Inflammatory macrophage treated with lipopolysaccharide for 4 hours (primary cell): ENCODE measurements around the gene NAV2.
"Not testable (repeated sequence)": the region's sequence is repeated elsewhere in the genome, so short reads cannot be mapped to it uniquely, and the experiment has no call there.

Experiments used
- DNase-seq: peaks from one replicate; pipeline ENCODE4 v3.0.0-alpha.2; 2020

The NAV2 gene

DNA sequence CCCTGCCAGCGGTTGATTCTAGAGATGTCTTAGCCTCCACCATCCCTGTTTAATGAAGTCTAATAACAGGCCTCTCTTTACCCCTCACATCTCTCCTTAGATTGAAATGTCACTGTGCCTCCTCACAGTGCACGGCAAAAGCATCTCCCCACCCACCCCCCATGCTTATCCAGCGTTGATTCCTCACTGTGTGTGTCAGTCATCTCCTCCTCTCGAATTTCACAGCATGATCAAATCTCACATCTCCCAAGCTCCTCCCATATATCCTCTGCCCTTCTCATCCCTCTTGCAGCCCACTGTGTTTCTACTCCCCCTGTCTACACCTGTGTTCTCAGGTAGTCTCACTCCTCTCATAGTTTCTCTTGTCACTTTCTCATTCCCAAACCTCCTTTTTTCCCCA, 363.0 kb downstream of the NAV2 start:
- DNase-seq, result no peak

DNA sequence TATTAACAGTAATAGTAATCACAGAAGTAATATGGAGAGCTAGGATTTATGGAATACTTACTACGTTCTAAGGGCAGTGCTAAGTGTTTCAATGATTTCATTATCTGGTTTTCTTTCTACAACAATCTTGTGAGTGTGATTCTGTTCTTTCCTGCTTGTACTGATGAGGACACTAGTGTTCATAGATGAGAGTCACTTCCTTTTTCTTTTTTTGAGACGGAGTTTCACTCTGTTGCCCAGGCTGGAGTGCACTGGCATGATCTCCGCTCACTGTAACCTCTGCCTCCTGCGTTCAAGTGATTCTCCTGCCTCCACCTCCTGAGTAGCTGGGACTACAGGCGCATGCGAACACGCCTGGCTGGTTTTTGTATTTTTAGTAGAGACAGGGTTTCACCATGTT, 366.2 kb downstream of the NAV2 start:
- DNase-seq, result no peak

DNA sequence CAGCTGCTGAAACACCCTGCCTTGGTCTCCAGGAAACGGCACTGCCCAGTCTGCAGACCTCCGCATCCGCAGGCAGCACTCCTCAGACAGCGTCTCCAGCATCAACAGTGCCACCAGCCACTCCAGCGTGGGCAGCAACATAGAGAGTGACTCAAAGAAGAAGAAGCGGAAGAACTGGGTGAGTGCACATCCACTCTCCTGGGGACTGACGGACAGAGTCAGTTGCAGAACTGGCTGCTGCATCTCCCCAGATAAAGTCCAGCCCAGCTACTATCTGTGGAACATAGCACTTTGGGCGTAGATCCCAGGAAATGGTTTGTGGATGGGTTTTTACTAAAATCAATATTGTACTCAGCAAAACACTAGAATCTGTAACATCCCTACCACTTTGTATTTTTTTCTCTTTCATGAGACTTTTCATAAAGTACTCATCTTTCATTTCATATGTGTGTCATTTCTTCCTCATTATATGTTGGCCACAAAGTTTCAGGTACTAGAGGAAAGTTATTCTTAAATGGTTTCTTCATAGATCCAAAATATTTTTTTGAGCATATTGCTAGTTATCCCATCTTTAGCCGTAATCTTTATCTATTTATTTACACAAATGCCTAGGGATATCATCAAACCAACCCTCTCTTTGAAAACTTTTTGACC, 367.5 kb downstream of the NAV2 start:
- no peak for DNase-seq

DNA sequence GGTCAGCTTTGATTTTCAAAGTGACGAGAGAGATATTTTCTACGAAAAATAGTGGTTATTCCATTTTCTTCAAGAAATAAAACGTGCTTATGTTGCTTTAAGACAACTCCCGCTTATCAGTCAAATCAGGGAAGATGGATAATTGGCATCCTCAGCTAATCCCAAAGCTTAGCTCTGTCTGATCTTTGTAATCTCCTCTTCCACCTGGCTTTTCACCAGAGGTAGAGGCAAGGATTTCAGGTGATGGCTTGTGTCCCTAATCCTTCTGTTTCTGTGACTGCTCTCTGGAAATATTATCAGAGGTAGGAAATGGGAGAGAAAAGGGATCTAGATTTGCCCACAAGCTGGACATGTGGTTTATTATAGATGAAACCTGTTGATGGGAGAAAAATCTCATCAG, 368.7 kb downstream of the NAV2 start:
- DNase-seq, result no peak

DNA sequence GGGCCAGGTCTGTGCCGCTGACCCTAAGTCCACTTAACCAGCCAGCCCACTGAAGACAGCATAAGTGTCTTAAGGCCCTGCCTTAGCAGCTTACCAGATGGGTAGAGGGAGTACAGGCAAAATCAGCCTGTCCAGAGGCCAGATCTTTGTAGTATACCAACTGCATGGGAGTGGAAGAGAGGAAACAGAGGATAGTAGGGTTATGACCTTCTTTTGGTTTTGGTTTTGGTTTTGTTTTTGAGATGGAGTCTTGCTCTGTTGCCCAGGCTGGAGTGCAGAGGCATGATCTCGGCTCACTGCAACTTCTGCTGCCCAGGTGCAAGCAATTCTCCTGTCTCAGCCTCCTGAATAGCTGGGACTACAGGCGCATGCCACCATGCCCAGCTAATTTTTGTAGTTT, 371.2 kb downstream of the NAV2 start:
- not testable (repeated sequence) for DNase-seq

DNA sequence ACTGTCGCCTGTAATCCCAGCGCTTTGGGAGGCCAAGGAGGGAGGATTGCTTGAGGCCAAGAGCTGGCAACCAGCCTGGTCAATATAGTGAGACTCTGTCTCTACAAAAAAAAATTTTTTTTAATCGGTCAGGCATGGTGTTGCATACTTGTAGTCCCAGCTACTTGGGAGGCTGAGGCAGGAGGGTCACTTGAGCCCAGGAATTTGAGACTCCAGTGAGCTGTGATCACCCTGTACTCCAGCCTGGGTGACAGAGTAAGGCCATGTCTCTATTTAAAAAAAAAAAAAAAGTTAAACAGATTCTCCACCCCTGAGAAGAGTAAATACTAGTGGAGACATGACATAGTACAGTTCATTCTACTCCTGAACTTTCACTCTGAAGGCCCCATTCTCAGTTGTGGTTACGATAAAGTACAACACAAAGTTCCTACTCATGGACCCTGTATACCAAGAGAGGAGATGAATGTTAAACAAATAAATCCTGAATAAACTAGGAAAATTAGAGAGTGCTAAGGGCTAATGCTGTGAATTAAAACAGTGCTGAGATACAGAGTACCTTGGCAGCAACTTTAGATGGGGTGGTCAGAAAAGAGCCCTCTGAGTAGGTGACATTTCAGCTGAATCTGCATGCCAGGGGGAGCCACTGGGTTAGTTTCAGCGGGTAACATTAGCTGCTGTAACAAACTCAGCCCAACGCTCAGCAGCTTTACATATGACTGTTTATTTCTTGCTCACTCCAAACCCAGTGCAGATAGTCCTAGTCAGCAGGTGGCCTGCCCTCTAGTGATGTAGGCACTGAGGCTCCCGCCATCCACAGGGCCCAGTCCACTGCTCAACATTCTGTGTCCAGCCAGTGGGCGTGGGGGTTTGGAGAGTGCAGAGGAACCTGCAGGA, 372.5 kb downstream of the NAV2 start:
- DNase-seq, result no peak

DNA sequence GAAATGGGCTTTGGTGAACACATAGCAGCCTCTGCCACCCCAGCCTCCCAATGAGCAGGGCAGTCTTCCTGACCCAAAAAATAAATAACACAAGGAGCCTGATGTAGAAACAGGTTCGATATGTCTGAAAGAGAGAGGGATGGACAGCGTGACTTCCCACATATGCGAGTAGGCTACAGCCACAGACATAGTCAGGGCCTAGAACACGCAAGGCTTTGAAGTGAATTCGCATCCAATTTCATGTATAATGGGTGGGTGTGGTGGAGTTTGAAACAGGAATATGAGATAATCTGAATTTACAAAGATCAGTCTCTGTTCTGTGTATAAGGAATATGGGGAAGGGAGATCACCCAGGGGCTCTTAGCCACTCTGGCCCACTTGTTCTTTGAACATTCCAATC, 373.3 kb downstream of the NAV2 start:
- DNase-seq, result no peak

DNA sequence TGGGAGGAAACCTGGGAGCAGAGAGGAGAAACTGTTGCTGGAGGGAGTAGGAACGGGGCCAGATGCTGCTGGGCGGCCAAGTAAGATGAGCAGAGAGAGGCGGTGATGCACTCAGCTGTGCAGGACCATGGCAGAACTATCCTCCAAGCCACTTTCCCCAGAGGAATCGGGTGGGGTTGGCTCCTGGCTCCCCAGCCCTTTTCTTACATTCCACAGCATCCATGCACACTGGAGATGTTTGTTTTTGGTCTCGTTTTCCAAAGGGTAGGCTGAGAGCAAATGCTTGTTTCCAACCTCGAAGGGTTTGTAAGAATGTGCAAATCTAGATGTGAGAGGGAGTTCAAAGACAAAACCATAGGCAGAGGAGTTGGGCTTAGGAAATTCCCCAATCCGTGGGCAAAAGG, 374.5 kb downstream of the NAV2 start:
- no peak for DNase-seq

DNA sequence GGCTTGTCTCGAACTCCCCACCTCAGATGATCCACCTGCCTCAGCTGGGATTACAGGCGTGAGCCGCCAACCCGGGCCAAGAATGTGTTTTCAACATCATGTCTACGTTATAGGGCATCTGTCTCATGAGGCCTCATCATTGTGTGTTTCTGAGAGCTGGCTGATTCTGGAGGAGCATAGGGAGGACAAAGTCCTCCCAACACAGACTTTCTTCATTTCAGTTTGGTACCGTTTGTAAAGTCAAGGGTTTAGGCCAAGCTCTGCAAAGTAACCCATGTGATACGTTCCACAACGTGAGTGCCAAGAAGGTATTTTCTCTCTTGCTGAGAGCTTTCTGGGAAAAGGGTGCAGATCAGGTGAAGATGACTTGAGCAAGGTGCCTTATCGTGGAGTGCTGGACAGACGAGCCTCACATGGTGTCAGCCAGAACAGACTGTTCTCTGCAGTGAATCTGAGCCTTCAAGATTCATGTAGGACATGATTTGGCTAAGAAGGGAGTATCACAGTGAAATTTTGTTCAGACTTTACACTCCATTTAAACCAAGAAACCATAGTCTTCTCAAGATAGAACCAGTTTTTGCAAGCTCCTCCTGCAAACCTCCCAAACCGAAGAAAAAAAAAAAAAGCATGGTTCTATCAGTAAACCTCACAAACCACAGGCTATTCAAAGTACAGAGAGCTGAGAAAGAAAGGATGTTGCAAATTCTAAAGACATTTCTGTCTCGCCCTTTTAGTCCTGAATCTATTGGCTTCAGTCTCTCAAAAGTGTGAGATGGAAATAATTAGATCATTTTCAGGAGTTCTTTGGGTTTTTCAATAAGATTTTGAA, 376.0 kb downstream of the NAV2 start:
- no peak for DNase-seq

DNA sequence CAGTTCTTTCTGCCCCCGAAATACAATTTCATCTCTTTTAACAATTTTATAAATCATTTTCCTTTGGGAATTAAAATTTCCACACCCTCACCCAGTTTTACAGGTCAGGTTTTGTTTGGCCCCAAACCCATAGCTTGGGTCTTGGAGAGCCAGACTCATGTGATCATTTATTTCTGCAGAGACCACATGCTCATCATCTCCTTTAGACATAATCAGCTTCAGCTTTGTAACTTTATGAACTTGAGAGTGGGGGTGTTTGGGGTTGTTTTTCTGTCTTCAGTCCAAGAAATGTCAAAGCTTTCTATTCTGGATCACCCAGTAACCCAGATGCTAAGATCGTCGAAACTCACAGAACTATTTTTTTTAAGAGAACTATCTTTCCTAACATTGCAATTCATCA, 376.7 kb downstream of the NAV2 start:
- DNase-seq, result no peak

DNA sequence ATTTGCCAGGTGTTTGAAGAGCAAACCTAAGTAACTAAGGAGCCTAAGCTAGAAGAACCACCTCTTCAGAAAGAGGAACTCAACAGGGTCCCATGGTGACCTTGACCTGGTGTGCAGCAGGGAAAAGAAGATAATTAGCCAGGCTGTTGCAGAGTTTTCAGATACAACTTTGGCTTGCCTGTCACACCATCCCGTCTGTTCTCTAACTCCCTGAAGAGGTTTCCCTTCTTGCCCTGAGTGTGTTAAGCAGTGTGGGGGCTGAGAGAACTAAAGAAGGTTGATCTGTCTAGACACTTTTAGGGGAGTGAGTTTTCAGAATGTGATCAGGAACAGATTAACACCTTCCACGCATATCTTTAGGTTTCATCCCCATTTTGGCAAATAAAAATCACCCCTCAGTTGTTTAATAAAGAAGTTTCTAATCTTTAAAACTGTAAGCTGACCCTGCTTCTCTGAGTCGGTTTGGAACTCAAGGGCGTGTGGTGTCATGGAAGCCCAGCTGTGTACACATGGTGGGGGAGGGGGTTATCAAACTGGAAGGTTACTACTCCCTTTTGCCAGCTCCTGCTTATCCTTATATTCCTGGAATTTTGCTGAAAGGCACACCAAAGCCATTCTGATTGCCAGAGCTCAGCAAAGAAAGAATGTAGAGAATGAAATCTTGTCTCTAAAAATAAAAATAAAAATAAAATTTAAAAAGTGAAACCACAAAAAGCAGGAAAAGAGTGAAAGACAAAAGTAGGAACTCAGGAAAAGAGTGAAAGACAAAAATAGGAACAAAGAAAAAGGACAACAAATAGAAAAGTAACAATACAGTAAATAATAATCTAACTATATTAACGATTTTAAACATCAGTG, 377.4 kb downstream of the NAV2 start:
- no peak for DNase-seq

DNA sequence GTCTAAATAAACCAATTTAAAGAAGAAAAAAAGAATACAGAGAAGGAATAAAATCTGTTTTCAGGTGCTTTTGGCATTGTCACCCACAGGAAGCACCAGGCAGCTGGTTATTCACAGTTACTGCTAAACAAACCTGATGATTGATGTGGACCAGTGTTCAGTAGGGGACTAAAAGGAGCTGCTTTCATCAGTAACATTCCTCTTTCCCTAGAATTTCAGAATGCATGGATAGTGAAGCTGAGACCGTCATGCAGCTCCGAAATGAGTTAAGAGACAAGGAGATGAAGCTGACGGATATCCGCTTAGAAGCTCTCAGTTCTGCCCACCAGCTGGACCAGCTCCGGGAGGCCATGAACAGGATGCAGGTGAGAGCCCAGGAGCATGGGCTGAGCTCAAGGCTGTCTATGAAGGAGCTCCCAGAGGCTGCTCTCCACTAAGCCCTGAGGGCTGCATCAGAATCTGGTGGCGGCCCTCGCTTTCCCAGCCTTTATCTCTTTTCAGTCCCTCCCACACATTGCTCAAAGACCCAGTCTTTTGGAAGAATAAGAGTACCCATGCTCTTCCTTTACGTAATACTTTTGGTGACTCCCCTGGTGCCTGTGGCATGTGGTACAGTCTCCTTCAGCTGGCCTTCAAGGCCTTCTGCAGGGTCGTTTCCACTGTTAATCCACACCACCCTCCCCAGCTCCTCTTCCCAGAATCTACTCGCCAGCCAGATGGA, 378.2 kb downstream of the NAV2 start:
- DNase-seq, result no peak

DNA sequence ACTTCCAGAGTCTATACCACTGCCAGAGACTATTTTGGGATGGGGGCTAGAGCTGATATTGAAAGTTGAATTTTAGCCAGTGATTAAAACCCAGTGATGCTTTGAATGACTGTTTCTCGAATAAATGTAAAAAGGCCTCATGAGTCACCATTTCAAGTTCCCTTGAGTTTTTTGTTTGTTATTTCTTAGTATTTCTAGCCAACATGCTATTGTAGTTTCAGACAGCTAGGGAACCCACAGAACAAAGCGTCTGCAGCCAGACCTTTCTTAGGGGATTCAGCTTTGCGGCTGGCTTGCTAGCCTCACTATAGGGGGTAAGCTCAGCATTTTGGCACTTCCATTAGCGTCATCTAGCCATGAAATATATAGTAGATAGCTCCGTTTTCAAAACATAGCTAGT, 381.1 kb downstream of the NAV2 start:
- no peak for DNase-seq

DNA sequence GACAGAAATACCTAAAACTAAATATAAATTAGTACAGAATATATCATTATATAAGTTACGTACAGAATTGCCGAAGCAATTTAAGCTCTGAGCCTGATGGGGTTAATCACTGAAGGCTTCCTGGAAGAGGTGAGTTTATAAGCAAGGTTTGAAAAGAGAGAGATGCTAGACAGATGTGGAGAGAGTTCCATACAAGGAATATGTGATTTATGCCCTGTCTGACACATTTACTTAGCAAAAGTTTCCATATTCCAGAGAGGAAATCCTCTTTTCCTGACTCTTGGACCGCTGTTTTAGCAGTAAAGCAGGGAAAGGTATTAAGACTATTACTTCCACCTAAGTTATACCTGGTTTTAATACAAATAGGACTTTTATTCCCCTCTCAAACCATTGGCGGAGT, 382.6 kb downstream of the NAV2 start:
- DNase-seq, result no peak

DNA sequence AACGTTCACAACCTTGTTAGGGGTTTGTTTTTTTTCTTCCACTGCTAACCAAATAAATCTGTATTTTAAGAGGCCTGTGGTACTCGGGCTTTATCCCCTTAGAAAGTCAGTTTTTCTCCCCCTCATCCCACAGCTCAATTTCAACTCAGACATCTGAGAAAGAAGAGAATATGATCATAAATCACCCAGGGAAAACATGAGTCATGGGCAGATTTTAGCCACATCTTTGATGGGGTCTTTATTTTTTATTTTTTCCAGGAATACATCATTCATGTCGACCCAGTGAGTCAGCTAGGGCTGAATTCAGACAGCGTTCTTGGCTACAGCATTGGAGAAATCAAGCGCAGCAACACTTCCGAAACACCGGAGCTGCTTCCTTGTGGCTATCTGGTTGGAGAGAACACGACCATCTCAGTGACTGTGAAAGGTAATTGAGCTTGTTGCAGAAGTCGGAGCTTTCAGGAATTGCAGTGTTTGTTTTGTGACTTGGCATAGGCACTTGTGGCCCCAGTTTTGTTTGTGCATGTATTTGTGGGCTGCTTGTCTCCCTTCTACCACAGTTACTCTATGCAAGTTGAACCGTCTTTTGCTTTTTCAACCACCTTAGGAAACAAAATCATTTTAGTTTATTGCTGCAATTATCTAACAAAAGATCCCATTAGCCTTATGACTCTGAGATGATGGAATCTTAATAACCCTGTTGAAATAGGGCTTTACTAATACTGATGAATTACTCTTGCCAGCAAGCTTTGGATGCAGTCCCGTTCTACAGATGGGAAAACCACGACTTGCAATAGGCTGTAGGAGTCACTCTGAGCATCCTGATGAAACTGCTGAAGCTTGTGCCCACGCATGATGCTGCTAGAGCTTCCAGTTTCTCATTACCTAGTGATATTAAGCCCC, 384.9 kb downstream of the NAV2 start:
- peak; percentile 5 for DNase-seq

DNA sequence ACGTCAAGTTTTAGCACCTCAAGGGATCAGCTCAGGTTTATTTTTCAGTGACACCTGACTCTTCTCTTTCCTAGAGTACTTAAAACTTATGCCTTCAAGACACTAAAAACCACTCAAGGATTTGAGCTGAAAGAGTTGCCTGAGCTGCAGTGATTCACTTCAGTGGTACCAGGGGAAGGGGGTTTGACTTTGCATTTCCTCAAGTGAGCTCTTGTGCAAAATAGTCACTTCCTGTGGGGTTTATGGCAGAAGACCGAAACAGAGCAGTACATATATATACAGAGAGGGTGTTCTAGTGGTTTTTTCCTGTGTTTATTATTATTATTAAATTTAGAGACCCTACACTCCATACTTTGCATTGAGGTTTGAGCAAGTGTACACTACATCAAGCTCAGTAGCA, 386.9 kb downstream of the NAV2 start:
- no peak for DNase-seq

DNA sequence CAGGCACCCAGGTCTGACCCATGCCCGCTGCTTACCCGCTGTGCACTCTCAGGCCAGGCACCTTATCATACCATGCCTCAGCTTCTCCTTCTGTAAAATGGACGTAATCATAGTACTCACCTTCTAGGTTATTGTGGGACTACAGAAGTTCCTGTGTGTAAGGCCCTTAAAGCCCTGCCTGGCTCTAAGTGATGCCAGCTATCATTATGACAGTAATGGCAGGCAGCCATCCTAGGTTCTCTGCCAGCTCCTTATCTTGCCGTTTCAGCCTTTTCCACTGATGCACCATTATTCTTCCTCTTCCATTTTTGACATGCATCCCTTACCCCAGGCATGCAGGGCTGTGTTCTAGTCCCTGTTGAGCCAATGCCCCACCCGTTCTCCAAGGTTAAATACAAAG, 389.8 kb downstream of the NAV2 start:
- DNase-seq, result no peak

DNA sequence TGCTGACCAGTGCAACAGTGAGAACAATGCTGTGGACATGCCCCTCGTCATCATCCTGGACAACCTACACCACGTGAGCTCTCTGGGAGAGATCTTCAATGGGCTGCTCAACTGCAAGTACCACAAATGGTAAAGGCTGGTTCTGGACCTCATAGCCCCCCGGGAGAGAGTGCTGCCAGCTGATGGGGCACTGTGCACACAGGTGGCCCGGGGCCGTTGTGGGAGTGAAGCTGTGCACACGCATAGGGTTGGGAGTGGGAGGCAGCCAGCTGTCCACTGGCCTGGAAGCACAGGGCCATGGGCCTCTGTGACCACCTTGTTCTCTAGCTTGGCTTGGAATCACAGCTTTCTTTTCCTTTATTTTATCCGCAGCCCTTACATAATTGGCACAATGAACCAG, 390.6 kb downstream of the NAV2 start:
- no peak for DNase-seq

DNA sequence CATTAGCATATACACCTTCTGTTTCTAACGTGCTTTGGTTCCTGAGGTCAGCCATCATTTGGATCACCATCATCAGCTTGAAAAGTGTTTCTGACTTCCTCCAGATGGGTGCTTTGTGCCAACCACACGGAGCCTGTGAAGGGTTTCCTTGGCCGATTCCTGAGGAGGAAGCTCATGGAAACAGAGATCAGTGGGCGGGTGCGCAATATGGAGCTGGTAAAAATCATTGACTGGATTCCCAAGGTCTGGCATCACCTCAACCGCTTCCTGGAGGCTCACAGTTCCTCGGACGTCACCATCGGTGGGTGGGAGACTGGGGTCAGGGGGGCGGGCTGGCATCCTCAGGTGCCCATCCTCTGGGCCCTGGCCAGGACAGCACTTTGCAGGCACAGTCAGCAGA, 392.8 kb downstream of the NAV2 start:
- DNase-seq, result no peak

DNA sequence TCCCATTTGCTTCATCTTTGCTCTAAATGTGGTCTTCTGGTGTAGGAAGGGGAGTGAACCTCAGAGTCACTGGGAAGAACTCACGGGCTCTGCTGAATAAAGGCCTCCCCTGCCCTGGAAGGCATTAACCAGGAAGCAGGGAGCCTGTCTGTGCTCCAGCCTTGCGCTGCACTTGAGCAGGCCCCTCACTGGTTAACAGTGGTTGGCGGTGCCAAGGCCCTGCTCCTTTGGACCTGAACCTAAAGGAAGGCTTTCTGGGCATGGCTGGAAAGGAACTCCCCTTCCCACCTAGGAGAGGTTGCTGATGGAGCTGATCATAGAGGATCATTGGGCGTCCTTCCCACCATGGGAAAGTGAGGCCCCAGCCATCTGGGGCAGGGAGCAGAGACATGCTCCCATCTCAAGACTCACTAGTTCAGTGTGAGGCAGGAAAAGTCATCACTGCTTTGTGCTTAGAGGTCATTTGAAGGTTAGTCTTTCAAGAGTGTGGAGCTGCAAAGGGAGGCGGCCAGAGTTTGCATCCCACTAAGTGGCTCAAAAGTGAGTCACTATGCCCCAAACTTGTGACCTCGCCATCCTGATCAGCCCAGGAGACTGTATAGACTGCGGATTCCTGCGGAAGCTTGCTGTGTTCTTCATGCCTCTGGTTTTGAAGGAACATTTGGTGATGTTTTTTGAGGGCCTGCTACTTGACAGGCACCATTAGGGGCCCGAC, 397.3 kb downstream of the NAV2 start:
- DNase-seq, result no peak
